ENCODE results near the gene ABCF3. TPM values are rescaled to one million over a fixed set of nuclear protein-coding genes. Genes with fewer than 3 reads are reported as not detected.

ABCF3 gene
- total RNA-seq, 3 donors from 2014 or later (not counting 1 experiment from before 2014, with no cell fraction given), result 128 to 168 (median 157) TPM

DNA sequence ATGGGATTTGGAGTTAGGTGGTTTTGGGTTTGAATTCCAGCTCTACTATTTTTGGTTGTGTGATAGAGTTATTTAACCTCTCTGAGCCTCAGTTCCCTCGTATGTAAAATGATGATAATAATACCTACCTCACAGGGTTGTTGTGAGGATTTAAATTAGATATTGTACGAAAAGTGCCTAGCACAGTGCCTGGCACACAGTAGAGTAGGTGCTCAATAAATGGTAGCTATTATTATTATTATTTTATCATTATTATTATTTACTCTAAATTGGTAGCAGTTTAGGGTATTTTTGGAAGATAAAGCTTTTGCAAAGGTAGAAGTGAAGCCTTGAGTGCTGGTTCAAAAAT lies 12.7 kb upstream of the ABCF3 start:
- Mint-ChIP-seq H3K4me1 (peaks cover 25 to 40% of the 10 kb centered on the region in 2 donors), H3K36me3 (no peaks in the 10 kb centered on the region), H3K4me3 (no peak overlapping the region), H3K27me3 (ENCODE audit: low read depth in 2 of 2) (no peaks in the 10 kb centered on the region), H3K9me3 (no peaks in the 10 kb centered on the region), H3K27ac (peak overlapping the region in 1 of 2 donors; percentile 65)
- no peak for DNase-seq
- no peak for TF ChIP-seq CTCF (IDR thresholded peaks at IDR 0.05)
- WGBS (ENCODE audit: insufficient coverage), result no CpG with 5 or more reads among the region's 2 CpGs
- Histone ChIP-seq H3K9me3 (ENCODE audit: control insufficient read depth, insufficient read depth, low read length) (no peaks in the 10 kb centered on the region), H3K4me3 (ENCODE audit: low read length) (no peak overlapping the region), H3K27ac (ENCODE audit: low read length) (no peak overlapping the region), H3K27me3 (ENCODE audit: control insufficient read depth, insufficient read depth, low read length) (no peaks in the 10 kb centered on the region), H3K36me3 (ENCODE audit: control insufficient read depth, insufficient read depth, low read length) (peaks cover 19% of the 10 kb centered on the region), H3K4me1 (ENCODE audit: control insufficient read depth, insufficient read depth, low read length) (peaks cover 30% of the 10 kb centered on the region)
- intact Hi-C loops (cut with micrococcal nuclease), result no loop called here
- ATAC-seq, result no peak

DNA sequence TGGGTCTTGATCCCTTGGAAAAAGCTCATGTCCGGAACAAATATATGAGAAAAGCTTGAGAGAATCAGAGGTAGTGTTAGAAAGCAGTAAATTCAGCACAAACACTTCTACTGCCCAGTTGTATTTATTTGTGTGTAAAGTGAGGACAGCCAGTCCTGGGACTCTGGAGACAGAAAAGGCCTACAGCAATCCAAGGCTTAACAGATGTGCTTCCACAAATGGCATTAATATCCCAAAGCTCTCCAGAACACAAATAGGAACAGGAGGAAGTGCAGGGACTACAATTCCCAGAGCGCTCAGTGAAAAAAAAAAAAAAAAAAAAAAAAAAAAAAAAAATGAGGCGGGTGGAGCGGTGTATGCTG lies 11.7 kb upstream of the ABCF3 start:
- no peaks in the 10 kb centered on the region for H3K36me3 Mint-ChIP-seq
- peaks cover 25 to 40% of the 10 kb centered on the region in 2 donors for H3K4me1 Mint-ChIP-seq
- Histone ChIP-seq H3K27me3 (ENCODE audit: control insufficient read depth, insufficient read depth, low read length) (no peaks in the 10 kb centered on the region), H3K27ac (ENCODE audit: low read length) (peak overlapping the region; percentile 31), H3K4me3 (ENCODE audit: low read length) (no peak overlapping the region), H3K36me3 (ENCODE audit: control insufficient read depth, insufficient read depth, low read length) (peaks cover 28% of the 10 kb centered on the region), H3K9me3 (ENCODE audit: control insufficient read depth, insufficient read depth, low read length) (no peaks in the 10 kb centered on the region), H3K4me1 (ENCODE audit: control insufficient read depth, insufficient read depth, low read length) (peaks cover 30% of the 10 kb centered on the region)
- H3K27me3 Mint-ChIP-seq (ENCODE audit: low read depth in 2 of 2), result no peaks in the 10 kb centered on the region
- H3K4me3 Mint-ChIP-seq, result peak overlapping the region; percentile 93
- H3K9me3 Mint-ChIP-seq, result no peaks in the 10 kb centered on the region
- WGBS (ENCODE audit: insufficient coverage), result 4% methylated on average over 3 of the region's 4 CpGs
- intact Hi-C loops (cut with micrococcal nuclease), result loop anchor here (1.0 kb wide), 4 partner anchors 12 to 387 kb away; partner anchors contain the start of genes ABCF3, EEF1AKMT4, EPHB3 and PSMD2
- no peak for TF ChIP-seq CTCF (IDR thresholded peaks at IDR 0.05)
- peak overlapping the region; percentile 65 to 92 for H3K27ac Mint-ChIP-seq
- ATAC-seq (no peak), DNase-seq (no peak)

DNA sequence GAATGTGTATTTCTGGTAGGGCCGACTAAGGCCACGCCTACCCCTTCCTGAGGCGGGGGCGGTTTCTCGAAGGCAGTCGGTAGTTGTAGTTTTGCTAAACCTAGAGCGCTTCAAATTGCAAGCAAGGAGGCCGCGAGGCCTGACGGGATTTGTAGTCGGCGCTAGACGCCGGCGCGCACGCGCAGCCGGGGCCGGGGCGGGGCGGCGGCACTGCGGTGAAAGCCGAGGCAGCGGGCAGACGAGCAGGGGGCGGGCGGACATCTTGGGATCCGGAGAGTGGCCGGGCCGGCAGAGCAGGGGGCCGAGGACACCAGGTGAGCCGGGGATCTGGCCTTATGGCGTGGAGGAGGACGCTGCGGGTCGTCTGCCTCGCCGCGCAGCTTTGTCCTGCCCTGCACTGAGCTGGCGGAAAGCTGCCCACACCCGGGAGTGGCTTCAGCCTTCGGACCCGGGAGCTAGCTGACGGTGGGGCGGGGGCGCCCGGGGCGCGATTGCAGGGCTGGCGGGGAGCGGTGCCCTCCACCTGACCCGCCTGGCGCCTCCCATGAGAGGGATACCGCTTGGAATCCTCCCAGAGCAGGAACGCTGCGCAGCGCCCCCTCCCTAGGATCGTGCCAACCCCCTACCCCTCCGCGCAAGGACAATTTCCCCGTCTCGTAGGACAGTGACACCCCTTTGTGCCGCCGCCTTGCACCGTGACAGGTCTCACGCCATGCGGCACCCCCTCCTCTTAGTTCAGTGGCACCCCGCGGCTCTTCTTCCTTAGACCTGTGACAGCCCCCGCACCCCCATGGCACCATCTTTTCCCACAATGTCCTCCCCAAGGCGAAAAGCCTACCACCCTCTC lies 11.1 kb upstream of the ABCF3 start, which contains the start of gene AP2M1:
AP2M1 (plus strand) TSS at position 210 of the 847 bp plus-strand sequence. CDS start 2,139 bp downstream, outside the sequence.
- peaks cover 30% of the 10 kb centered on the region for H3K4me1 ChIP-seq (ENCODE audit: control insufficient read depth, insufficient read depth, low read length)
- intact Hi-C loops (cut with micrococcal nuclease), result loop anchor here (1.0 kb wide), 4 partner anchors 11 to 386 kb away; partner anchors contain the start of genes ABCF3, EEF1AKMT4, EPHB3 and PSMD2
- Mint-ChIP-seq H3K4me3 (peak within 1 kb of the TSS; percentile 93), H3K27me3 (ENCODE audit: low read depth in 2 of 2) (no peaks in the 10 kb centered on the region), H3K9me3 (no peaks in the 10 kb centered on the region), H3K27ac (peak within 1 kb of the TSS; percentile 71 to 92), H3K36me3 (no peaks in the 10 kb centered on the region), H3K4me1 (peaks cover 25 to 40% of the 10 kb centered on the region in 2 donors)
- under 1% methylated on average over 73 of the region's 73 CpGs for WGBS (ENCODE audit: insufficient coverage)
- TF ChIP-seq CTCF (IDR thresholded peaks at IDR 0.05), result no peak
- peak within 1 kb of the TSS; percentile 71 for H3K27ac ChIP-seq (ENCODE audit: low read length)
- ATAC-seq (peak; percentile 97 to 100 (median 97)), DNase-seq (peak; percentile 98)
- H3K27me3 ChIP-seq (ENCODE audit: control insufficient read depth, insufficient read depth, low read length), result no peaks in the 10 kb centered on the region
- H3K36me3 ChIP-seq (ENCODE audit: control insufficient read depth, insufficient read depth, low read length), result peaks cover 31% of the 10 kb centered on the region
- H3K4me3 ChIP-seq (ENCODE audit: low read length), result peak within 1 kb of the TSS; percentile 96
- no peaks in the 10 kb centered on the region for H3K9me3 ChIP-seq (ENCODE audit: control insufficient read depth, insufficient read depth, low read length)
